ENCODE data around the gene SYT3. TPM values are rescaled to one million over a fixed set of nuclear protein-coding genes. Genes with fewer than 3 reads are reported as not detected.

Gene SYT3
- polyA plus RNA-seq, 1 donor from 2014 or later = 14.8 TPM

- no peak for TF ChIP-seq TAF1 (IDR thresholded peaks at IDR 0.05; ENCODE audit: low read depth)
- TF ChIP-seq MXI1 (conservative IDR thresholded peaks at IDR 0.05; ENCODE audit: poor library complexity, severe bottlenecking) = no peak
- TF ChIP-seq RAD21 (conservative IDR thresholded peaks at IDR 0.05) = no peak
- no peak for TF ChIP-seq EP300 (conservative IDR thresholded peaks at IDR 0.05; ENCODE audit: poor library complexity, severe bottlenecking)
- TF ChIP-seq EZH2 (IDR thresholded peaks at IDR 0.05; ENCODE audit: borderline replicate concordance, insufficient read depth, low read length, poor library complexity, severe bottlenecking) = no peak
- TF ChIP-seq, protein P1, sequence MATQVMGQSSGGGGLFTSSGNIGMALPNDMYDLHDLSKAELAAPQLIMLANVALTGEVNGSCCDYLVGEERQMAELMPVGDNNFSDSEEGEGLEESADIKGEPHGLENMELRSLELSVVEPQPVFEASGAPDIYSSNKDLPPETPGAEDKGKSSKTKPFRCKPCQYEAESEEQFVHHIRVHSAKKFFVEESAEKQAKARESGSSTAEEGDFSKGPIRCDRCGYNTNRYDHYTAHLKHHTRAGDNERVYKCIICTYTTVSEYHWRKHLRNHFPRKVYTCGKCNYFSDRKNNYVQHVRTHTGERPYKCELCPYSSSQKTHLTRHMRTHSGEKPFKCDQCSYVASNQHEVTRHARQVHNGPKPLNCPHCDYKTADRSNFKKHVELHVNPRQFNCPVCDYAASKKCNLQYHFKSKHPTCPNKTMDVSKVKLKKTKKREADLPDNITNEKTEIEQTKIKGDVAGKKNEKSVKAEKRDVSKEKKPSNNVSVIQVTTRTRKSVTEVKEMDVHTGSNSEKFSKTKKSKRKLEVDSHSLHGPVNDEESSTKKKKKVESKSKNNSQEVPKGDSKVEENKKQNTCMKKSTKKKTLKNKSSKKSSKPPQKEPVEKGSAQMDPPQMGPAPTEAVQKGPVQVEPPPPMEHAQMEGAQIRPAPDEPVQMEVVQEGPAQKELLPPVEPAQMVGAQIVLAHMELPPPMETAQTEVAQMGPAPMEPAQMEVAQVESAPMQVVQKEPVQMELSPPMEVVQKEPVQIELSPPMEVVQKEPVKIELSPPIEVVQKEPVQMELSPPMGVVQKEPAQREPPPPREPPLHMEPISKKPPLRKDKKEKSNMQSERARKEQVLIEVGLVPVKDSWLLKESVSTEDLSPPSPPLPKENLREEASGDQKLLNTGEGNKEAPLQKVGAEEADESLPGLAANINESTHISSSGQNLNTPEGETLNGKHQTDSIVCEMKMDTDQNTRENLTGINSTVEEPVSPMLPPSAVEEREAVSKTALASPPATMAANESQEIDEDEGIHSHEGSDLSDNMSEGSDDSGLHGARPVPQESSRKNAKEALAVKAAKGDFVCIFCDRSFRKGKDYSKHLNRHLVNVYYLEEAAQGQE (IDR thresholded peaks at IDR 0.05; ENCODE audit: borderline replicate concordance) = no peak
- TF ChIP-seq, protein P2, sequence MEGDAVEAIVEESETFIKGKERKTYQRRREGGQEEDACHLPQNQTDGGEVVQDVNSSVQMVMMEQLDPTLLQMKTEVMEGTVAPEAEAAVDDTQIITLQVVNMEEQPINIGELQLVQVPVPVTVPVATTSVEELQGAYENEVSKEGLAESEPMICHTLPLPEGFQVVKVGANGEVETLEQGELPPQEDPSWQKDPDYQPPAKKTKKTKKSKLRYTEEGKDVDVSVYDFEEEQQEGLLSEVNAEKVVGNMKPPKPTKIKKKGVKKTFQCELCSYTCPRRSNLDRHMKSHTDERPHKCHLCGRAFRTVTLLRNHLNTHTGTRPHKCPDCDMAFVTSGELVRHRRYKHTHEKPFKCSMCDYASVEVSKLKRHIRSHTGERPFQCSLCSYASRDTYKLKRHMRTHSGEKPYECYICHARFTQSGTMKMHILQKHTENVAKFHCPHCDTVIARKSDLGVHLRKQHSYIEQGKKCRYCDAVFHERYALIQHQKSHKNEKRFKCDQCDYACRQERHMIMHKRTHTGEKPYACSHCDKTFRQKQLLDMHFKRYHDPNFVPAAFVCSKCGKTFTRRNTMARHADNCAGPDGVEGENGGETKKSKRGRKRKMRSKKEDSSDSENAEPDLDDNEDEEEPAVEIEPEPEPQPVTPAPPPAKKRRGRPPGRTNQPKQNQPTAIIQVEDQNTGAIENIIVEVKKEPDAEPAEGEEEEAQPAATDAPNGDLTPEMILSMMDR (IDR thresholded peaks at IDR 0.05; ENCODE audit: poor library complexity, severe bottlenecking) = no peak
- no peak for TF ChIP-seq SMC3 (conservative IDR thresholded peaks at IDR 0.05; ENCODE audit: poor library complexity)
- TF ChIP-seq POLR2AphosphoS5 (IDR thresholded peaks at IDR 0.05) = no peak
- Histone ChIP-seq H3K4me2 (ENCODE audit: low read length) (no peak overlapping the region), H3K27ac (ENCODE audit: low read length) (no peak overlapping the region)
These were observed 38.0 kb upstream of the SYT3 start for GRCh38 chr19:50677636-50678035.

GRCh38 chr19:50676625-50677197 lies 37.0 kb upstream of the SYT3 start:
- no peaks in the 10 kb centered on the region for H3K27me3 ChIP-seq (ENCODE audit: insufficient read depth, low read depth, low read length)
- no peaks in the 10 kb centered on the region for H3F3A ChIP-seq (ENCODE audit: insufficient read depth, low read length, poor library complexity, severe bottlenecking)

More at GRCh38 chr19:50677636-50678035, 38.0 kb upstream of the SYT3 start:
- H3K27me3 ChIP-seq (ENCODE audit: insufficient read depth, low read depth, low read length) = no peaks in the 10 kb centered on the region
- no peak overlapping the region for H3K4me3 ChIP-seq (ENCODE audit: low read length)
- H3K79me2 ChIP-seq (replicated peaks; ENCODE audit: insufficient read depth, low read length) = no peaks in the 10 kb centered on the region
- peaks cover 9% of the 10 kb centered on the region for H3K36me3 ChIP-seq (ENCODE audit: insufficient read depth, low read length)
- H3K9me3 ChIP-seq (ENCODE audit: low read length) = no peaks in the 10 kb centered on the region
- H4K20me1 ChIP-seq (ENCODE audit: insufficient read depth) = no peaks in the 10 kb centered on the region
- H2AFZ ChIP-seq (ENCODE audit: low read depth, low read length) = no peak overlapping the region
- H3K9me2 ChIP-seq (ENCODE audit: insufficient read depth, low read length) = no peaks in the 10 kb centered on the region
- no peaks in the 10 kb centered on the region for H3F3A ChIP-seq (ENCODE audit: insufficient read depth, low read length, poor library complexity, severe bottlenecking)
- no peak overlapping the region for H3K9ac ChIP-seq (ENCODE audit: low read length)

More at GRCh38 chr19:50676625-50677197, 37.0 kb upstream of the SYT3 start:
- TF ChIP-seq MXI1 (conservative IDR thresholded peaks at IDR 0.05; ENCODE audit: poor library complexity, severe bottlenecking) (no peak), EP300 (conservative IDR thresholded peaks at IDR 0.05; ENCODE audit: poor library complexity, severe bottlenecking) (no peak), SMC3 (conservative IDR thresholded peaks at IDR 0.05; ENCODE audit: poor library complexity) (no peak), TAF1 (IDR thresholded peaks at IDR 0.05; ENCODE audit: low read depth) (no peak), POLR2AphosphoS5 (IDR thresholded peaks at IDR 0.05) (no peak), EZH2 (IDR thresholded peaks at IDR 0.05; ENCODE audit: borderline replicate concordance, insufficient read depth, low read length, poor library complexity, severe bottlenecking) (no peak), RAD21 (conservative IDR thresholded peaks at IDR 0.05) (no peak)
- TF ChIP-seq, protein P2 (IDR thresholded peaks at IDR 0.05; ENCODE audit: poor library complexity, severe bottlenecking) = no peak
- TF ChIP-seq, protein P1 (IDR thresholded peaks at IDR 0.05; ENCODE audit: borderline replicate concordance) = no peak
- no peak overlapping the region for H3K27ac ChIP-seq (ENCODE audit: low read length)
- no peak overlapping the region for H3K4me3 ChIP-seq (ENCODE audit: low read length)
- peaks cover 9% of the 10 kb centered on the region for H3K36me3 ChIP-seq (ENCODE audit: insufficient read depth, low read length)
- no peaks in the 10 kb centered on the region for H3K9me3 ChIP-seq (ENCODE audit: low read length)
- H3K4me2 ChIP-seq (ENCODE audit: low read length) = no peak overlapping the region
- H3K79me2 ChIP-seq (replicated peaks; ENCODE audit: insufficient read depth, low read length) = no peaks in the 10 kb centered on the region
- no peak overlapping the region for H2AFZ ChIP-seq (ENCODE audit: low read depth, low read length)
- no peaks in the 10 kb centered on the region for H4K20me1 ChIP-seq (ENCODE audit: insufficient read depth)
- H3K9ac ChIP-seq (ENCODE audit: low read length) = no peak overlapping the region
- no peaks in the 10 kb centered on the region for H3K9me2 ChIP-seq (ENCODE audit: insufficient read depth, low read length)
